Smooth muscle cell (in vitro differentiated cells): Measurements from ENCODE around the gene RNU2-63P. TPM values are rescaled to one million over a fixed set of nuclear protein-coding genes. Genes with fewer than 3 reads are reported as not detected.

Experiments used
- DNase-seq: peaks from one replicate; lab custom pipeline; 2025; ENCODE audit not compliant: unreplicated experiment; lab: John Stamatoyannopoulos, UW
- H2AFZ ChIP-seq: fragments of 200-600 bp; sonication (generic); 2 replicates; pipeline ENCODE4 v1.6.0; 2016; ENCODE audit warnings: antibody characterized with exemption, low read depth, mild to moderate bottlenecking
- H3F3A ChIP-seq: fragments of 200-600 bp; sonication (generic); 2 replicates; pipeline ENCODE4 v1.6.0; 2017; ENCODE audit warnings: antibody characterized with exemption, low read depth
- H3K27ac ChIP-seq: fragments of 200-600 bp; sonication (generic); 2 replicates; pipeline ENCODE4 v1.5.1; 2016; ENCODE audit warnings: low read depth, mild to moderate bottlenecking
- H3K27me3 ChIP-seq: fragments of 200-600 bp; sonication (generic); 2 replicates; pipeline ENCODE4 v1.6.1; 2016; ENCODE audit warnings: low read depth, mild to moderate bottlenecking
- H3K36me3 ChIP-seq: fragments of 200-600 bp; sonication (generic); 2 replicates; pipeline ENCODE4 v1.5.1; 2016; ENCODE audit warnings: low read depth
- H3K4me1 ChIP-seq: fragments of 200-600 bp; sonication (generic); 2 replicates; pipeline ENCODE4 v1.5.1; 2016; ENCODE audit warnings: low read depth
- H3K4me2 ChIP-seq: fragments of 200-600 bp; sonication (generic); 2 replicates; pipeline ENCODE4 v1.6.0; 2016; ENCODE audit warnings: mild to moderate bottlenecking
- H3K4me3 ChIP-seq: fragments of 200-600 bp; sonication (generic); 2 replicates; pipeline ENCODE4 v1.5.1; 2016; ENCODE audit warnings: mild to moderate bottlenecking
- H3K79me2 ChIP-seq: fragments of 200-600 bp; sonication (generic); 2 replicates; pipeline ENCODE4 v1.6.0; 2016; ENCODE audit warnings: low read depth, mild to moderate bottlenecking
- H3K9ac ChIP-seq: fragments of 200-600 bp; sonication (generic); 2 replicates; pipeline ENCODE4 v1.6.0; 2016; ENCODE audit warnings: low read depth
- H3K9me3 ChIP-seq: fragments of 200-600 bp; sonication (generic); replicated peaks from 2 replicates; pipeline ENCODE4 v1.5.1; 2016; ENCODE audit warnings: low read depth
- H4K20me1 ChIP-seq: fragments of 200-600 bp; sonication (generic); 2 replicates; pipeline ENCODE4 v1.6.0; 2016; ENCODE audit warnings: low read depth
- CTCF ChIP-seq: fragments of 200-600 bp; sonication (generic); IDR thresholded peaks from 2 replicates; pipeline ENCODE4 v1.5.1; 2017; ENCODE audit warnings: borderline replicate concordance, mild to moderate bottlenecking, antibody characterized with exemption; ENCODE audit not compliant: insufficient read depth, poor library complexity, severe bottlenecking
- WGBS: methylation state at CpG from one replicate; pipeline ENCODE4 v1.1.7; 2016; ENCODE audit warnings: low lambda C conversion rate; 5-methylcytosine and 5-hydroxymethylcytosine counted together
- polyA plus RNA-seq: library from polyadenylated mRNA; unstranded; fragments of >200 nt; fragmentation: Nextera tagmentation; extraction: Ambion mirVana; gene quantifications from 2 replicates; pipeline ENCODE4 v1.2.1, GENCODE V29; 2016
- total RNA-seq: library from RNA; depleted of rRNA; stranded (reverse); fragments of >200 nt; gene quantifications from 2 replicates; pipeline ENCODE4 v1.2.3, GENCODE V29; 2014

RNU2-63P gene
- total and polyA plus RNA-seq, 2 experiments from 2014 or later = 3.5 TPM; not detected in 1

GRCh38 chr2:88059979-88060906 lies 43.9 kb upstream of the RNU2-63P start:
- Histone ChIP-seq H2AFZ (no peak overlapping the region), H3K4me1 (no peaks in the 10 kb centered on the region), H3K9me3 (no peaks in the 10 kb centered on the region), H3K27me3 (no peaks in the 10 kb centered on the region), H4K20me1 (no peaks in the 10 kb centered on the region), H3K36me3 (no peaks in the 10 kb centered on the region), H3K27ac (no peak overlapping the region), H3F3A (no peaks in the 10 kb centered on the region), H3K79me2 (peaks cover 5% of the 10 kb centered on the region), H3K9ac (no peak overlapping the region), H3K4me3 (no peak overlapping the region), H3K4me2 (no peak overlapping the region)
- 55% methylated on average over 5 of the region's 5 CpGs for WGBS
- no peak for DNase-seq
- peak; percentile 68 for TF ChIP-seq CTCF

- no peaks in the 10 kb centered on the region for H3K27me3 ChIP-seq
- H3K27ac ChIP-seq = no peak overlapping the region
- no peaks in the 10 kb centered on the region for H3K36me3 ChIP-seq
- no peak for DNase-seq
- H3K4me3 ChIP-seq = no peak overlapping the region
- H4K20me1 ChIP-seq = peaks cover 8% of the 10 kb centered on the region
- H3K4me2 ChIP-seq = no peak overlapping the region
- no peaks in the 10 kb centered on the region for H3K9me3 ChIP-seq
- H3K4me1 ChIP-seq = peaks cover 12% of the 10 kb centered on the region
- no peak overlapping the region for H2AFZ ChIP-seq
- WGBS = 90% methylated on average over 5 of the region's 5 CpGs
- TF ChIP-seq CTCF = no peak
- peaks cover 23% of the 10 kb centered on the region for H3K79me2 ChIP-seq
- H3F3A ChIP-seq = no peaks in the 10 kb centered on the region
- H3K9ac ChIP-seq = no peak overlapping the region
Measured at GRCh38 chr2:88058191-88058590, 41.8 kb upstream of the RNU2-63P start.

- peaks cover 28% of the 10 kb centered on the region for H3K79me2 ChIP-seq
- H3K9ac ChIP-seq = no peak overlapping the region
- no peak overlapping the region for H3K27ac ChIP-seq
- no peak overlapping the region for H3K4me3 ChIP-seq
- no peak for TF ChIP-seq CTCF
- H2AFZ ChIP-seq = peak overlapping the region; percentile 61
- peaks cover 16% of the 10 kb centered on the region for H4K20me1 ChIP-seq
- H3K4me2 ChIP-seq = no peak overlapping the region
- no peaks in the 10 kb centered on the region for H3K27me3 ChIP-seq
- H3F3A ChIP-seq = no peaks in the 10 kb centered on the region
- no peaks in the 10 kb centered on the region for H3K36me3 ChIP-seq
- peaks cover 12% of the 10 kb centered on the region for H3K4me1 ChIP-seq
- 78% methylated on average over 4 of the region's 4 CpGs for WGBS
- H3K9me3 ChIP-seq = no peaks in the 10 kb centered on the region
- DNase-seq = no peak
Measured at GRCh38 chr2:88057437-88057844, 41.1 kb upstream of the RNU2-63P start.
